ENCODE data around the gene TENM4. TPM values are rescaled to one million over a fixed set of nuclear protein-coding genes. Genes with fewer than 3 reads are reported as not detected.
A peak's percentile ranks its signal among the peaks of the same experiment; 100 is the strongest.

TENM4 gene
- total and polyA plus RNA-seq, 2 of the 8 experiments (the other 6 are each of a cell fraction or from before 2014, with no cell fraction given): 3.5 to 7.2 TPM

DNA sequence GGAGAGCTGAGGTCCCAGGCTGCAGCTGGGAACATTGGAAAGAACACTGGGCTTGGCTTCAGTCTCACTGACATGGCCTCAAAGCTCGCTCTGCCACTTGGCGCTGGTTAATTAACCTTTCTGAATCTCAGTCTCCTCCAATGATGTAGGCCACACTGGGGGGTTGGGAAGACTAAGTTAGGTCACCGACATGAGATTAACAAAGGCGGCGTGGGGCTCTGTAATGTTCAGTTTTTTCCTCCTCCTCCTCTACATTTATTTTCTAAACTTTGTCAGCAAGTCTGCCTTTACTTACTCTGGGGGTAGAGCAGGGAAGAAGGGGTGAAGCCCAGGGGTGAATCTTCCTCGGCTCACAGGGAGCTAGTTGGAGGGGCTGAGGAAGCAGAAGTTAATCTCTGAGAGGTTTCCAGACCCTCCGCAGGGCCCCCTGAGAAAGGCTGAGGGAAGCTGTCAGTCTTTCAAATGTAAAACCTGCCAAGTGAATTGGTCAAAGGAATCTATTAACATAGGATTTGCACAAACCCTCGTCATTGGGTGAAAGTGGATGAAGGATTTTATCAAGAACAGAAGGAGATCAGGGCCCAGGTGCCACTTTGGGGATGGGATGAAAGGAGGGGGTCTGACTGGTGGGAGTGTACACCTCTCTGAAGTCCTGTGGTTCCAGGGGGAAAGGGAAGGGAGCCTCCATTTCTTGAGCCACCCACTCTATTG is 32.1 kb upstream of the TENM4 start:
- ChIA-PET POLR2A (ENCODE audit: partially characterized antibody) (interaction anchor here (1.0 to 3.0 kb wide), 7 partner anchors 8 to 32 kb away, joined by 3 to 15 read pairs (median 3); partner anchors contain the start of gene TENM4), CTCF (ENCODE audit: partially characterized antibody) (interaction anchor here (0.6 to 2.6 kb wide), 7 partner anchors 10 to 1829 kb away, joined by 3 to 16 read pairs (median 3); no protein-coding TSS in a partner anchor)
- no peak overlapping the region for H4K8ac ChIP-seq (ENCODE audit: extremely low read depth, insufficient read depth, low read length)
- H2BK12ac ChIP-seq (ENCODE audit: low read depth, low read length): peak overlapping the region; percentile 86
- H3K4me1 ChIP-seq (replicated peaks in 1 of 4; ENCODE audit: control insufficient read depth in 3 of 4, insufficient read depth in 4 of 4, low read length in 3 of 4): peaks cover 16 to 41% (median 33%) of the 10 kb centered on the region in 4 experiments
- H3K27ac ChIP-seq (ENCODE audit: low read depth, low read length): peak overlapping the region; percentile 84
- H3K23me2 ChIP-seq (ENCODE audit: low read depth, low read length): no peaks in the 10 kb centered on the region; the same call in 1 of the 2 replicates
- no peaks in the 10 kb centered on the region for H4K20me1 ChIP-seq (replicated peaks in 1 of 2; ENCODE audit: control insufficient read depth in 1 of 2, insufficient read depth in 2 of 2, low read length in 2 of 2)
- no peaks in the 10 kb centered on the region for H3K79me2 ChIP-seq (ENCODE audit: control insufficient read depth in 1 of 2, insufficient read depth in 2 of 2, low read length in 2 of 2)
- H3K9ac ChIP-seq (replicated peaks in 1 of 4; ENCODE audit: extremely low read depth in 1 of 4, low read depth in 3 of 4, low read length in 3 of 4): peak overlapping the region in 2 of 4 experiments; percentile 5 to 33; a peak in 3 of 7 replicates
- H3K23ac ChIP-seq (ENCODE audit: insufficient read length): no peak overlapping the region
- FAIRE-seq: peak; percentile 85
- peak overlapping the region; percentile 84 for H3K18ac ChIP-seq (ENCODE audit: extremely low read depth, low read length)
- 4% methylated on average over 8 of the region's 8 CpGs; no CpG with 5 or more reads in 1 of the 2 experiments for WGBS, 2 experiments (ENCODE audit: extremely low coverage in 1 of 2, insufficient coverage in 1 of 2, insufficient read length in 1 of 2, insufficient replicate concordance in 2 of 2, low coverage in 1 of 2, low lambda C conversion rate in 2 of 2, missing lambda C conversion rate in 1 of 2)
- DNase-seq (ENCODE audit: low read depth in 1 of 2, low spot score in 2 of 2): peak; percentile 59 to 63
- H4K91ac ChIP-seq (replicated peaks; ENCODE audit: insufficient read length, low read length): peak overlapping the region; percentile 91
- peak overlapping the region; percentile 92; the same call in 1 of the 2 replicates for H2BK5ac ChIP-seq (ENCODE audit: low read depth, low read length)
- peak overlapping the region; percentile 63 to 65 for H3K4me2 ChIP-seq (ENCODE audit: insufficient read depth in 1 of 2, low read depth in 2 of 2, low read length in 2 of 2)
- H4K5ac ChIP-seq (ENCODE audit: insufficient read length, low read depth, low read length): peak overlapping the region; percentile 84
- 0 out of 2 replicates have a peak overlapping the region, but pooled peaks have one; percentile 76 for H2BK15ac ChIP-seq (ENCODE audit: low read length)
- H2AK5ac ChIP-seq (ENCODE audit: low read depth, low read length): peak overlapping the region; percentile 14; the same call in 1 of the 2 replicates
- H2BK120ac ChIP-seq (replicated peaks; ENCODE audit: low read depth, low read length): peak overlapping the region; percentile 96
- peak overlapping the region; percentile 7 for H3K56ac ChIP-seq (replicated peaks; ENCODE audit: insufficient read length, low read depth, low read length)
- H3K27me3 ChIP-seq (replicated peaks in 1 of 4; ENCODE audit: control insufficient read depth in 3 of 4, extremely low read depth in 1 of 4, insufficient read depth in 3 of 4, low read length in 3 of 4): peaks cover 0 to 2% (median 0%) of the 10 kb centered on the region in 4 experiments; a peak in 1 of 7 replicates
- H3K4ac ChIP-seq (replicated peaks; ENCODE audit: insufficient read length, low read depth, low read length): peak overlapping the region; percentile 58
- peak overlapping the region; percentile 99 for H2BK20ac ChIP-seq (ENCODE audit: low read length)
- H2AFZ ChIP-seq (ENCODE audit: low read length): no peak overlapping the region
- peak overlapping the region in 3 of 4 experiments; percentile 31 to 47 (median 38); a peak in 7 of 8 replicates for H3K4me3 ChIP-seq (ENCODE audit: extremely low read depth in 1 of 4, insufficient read depth in 2 of 4, low read depth in 3 of 4, low read length in 4 of 4)
- peaks cover 0 to 2% (median 0%) of the 10 kb centered on the region in 4 experiments; a peak in 1 of 8 replicates for H3K36me3 ChIP-seq (ENCODE audit: control insufficient read depth in 2 of 4, insufficient read depth in 4 of 4, low read length in 3 of 4)
- H3K79me1 ChIP-seq (ENCODE audit: low read depth, low read length): no peaks in the 10 kb centered on the region
- H3K14ac ChIP-seq (ENCODE audit: insufficient read length): no peak overlapping the region
- H3K9me3 ChIP-seq (ENCODE audit: insufficient read depth in 2 of 2, low read depth in 1 of 2, low read length in 1 of 2): peaks cover 0 to 9% of the 10 kb centered on the region in 2 experiments; a peak in 1 of 4 replicates
- TF ChIP-seq FOSL1 (IDR thresholded peaks at IDR 0.05; ENCODE audit: insufficient read depth, low read depth, low read length) (no peak), NRF1 (IDR thresholded peaks at IDR 0.05; ENCODE audit: low read depth, low read length) (no peak), TBP (IDR thresholded peaks at IDR 0.05; ENCODE audit: low read depth, low read length) (peak; percentile 60; the same call in 1 of the 2 replicates), ZNF274 (IDR thresholded peaks at IDR 0.05; ENCODE audit: borderline replicate concordance, extremely low read depth, low read length) (no peak), CBX5 (IDR thresholded peaks at IDR 0.05; ENCODE audit: low read depth, low read length) (no peak), SRF (IDR thresholded peaks at IDR 0.05; ENCODE audit: low read depth, low read length) (no peak), TAF1 (IDR thresholded peaks at IDR 0.05; ENCODE audit: low read depth, low read length) (peak; percentile 37; the same call in 1 of the 2 replicates), RBBP5 (IDR thresholded peaks at IDR 0.05; ENCODE audit: borderline replicate concordance, low read depth, low read length) (peak; percentile 100), YY1 (IDR thresholded peaks at IDR 0.05; ENCODE audit: low read depth, low read length) (no peak), SP2 (IDR thresholded peaks at IDR 0.05; ENCODE audit: low read length) (no peak), RFX5 (IDR thresholded peaks at IDR 0.05; ENCODE audit: borderline replicate concordance, low read depth, low read length) (no peak), POLR2AphosphoS5 (IDR thresholded peaks at IDR 0.05; ENCODE audit: low read depth, low read length) (no peak)
